D341Med (cell line): Measurements from ENCODE around the gene SPATA2.
"Not testable (repeated sequence)": the region's sequence is repeated elsewhere in the genome, so short reads cannot be mapped to it uniquely, and the experiment has no call there.

Experiments
- DNase-seq: peaks from one replicate; pipeline ENCODE4 v3.0.0; 2012; ENCODE audit warnings: low spot score

SPATA2 gene

DNA sequence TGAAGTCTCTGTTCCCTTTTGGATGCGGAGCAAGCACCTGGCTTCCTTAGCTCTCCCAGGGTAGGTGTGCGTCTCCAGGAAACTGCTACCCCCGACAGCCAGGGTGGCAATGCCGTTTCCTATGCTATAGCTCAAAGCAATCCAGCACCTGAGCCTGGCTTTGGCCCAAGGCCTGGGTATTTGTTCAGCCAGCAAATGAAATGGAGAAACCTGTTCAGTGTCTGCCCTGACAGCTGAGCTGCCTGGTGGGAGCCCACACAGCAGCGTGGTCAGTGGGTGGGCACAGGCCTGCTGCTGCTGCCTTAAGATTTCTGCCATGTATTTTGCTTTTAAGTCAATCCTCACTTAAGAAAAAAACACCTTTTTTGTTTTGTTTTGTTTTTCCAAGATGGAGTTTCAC, 13.7 kb downstream of the SPATA2 start:
- DNase-seq: peak; percentile 9

- DNase-seq: no peak
These were observed 15.6 kb downstream of the SPATA2 start for GRCh38 chr20:49899541-49900383.

GRCh38 chr20:49896204-49896603, 19.1 kb downstream of the SPATA2 start:
- no peak for DNase-seq

- DNase-seq: not testable (repeated sequence)
These were observed 19.7 kb downstream of the SPATA2 start for GRCh38 chr20:49895474-49896093.

GRCh38 chr20:49894073-49894470, 21.3 kb downstream of the SPATA2 start:
- no peak for DNase-seq

DNA sequence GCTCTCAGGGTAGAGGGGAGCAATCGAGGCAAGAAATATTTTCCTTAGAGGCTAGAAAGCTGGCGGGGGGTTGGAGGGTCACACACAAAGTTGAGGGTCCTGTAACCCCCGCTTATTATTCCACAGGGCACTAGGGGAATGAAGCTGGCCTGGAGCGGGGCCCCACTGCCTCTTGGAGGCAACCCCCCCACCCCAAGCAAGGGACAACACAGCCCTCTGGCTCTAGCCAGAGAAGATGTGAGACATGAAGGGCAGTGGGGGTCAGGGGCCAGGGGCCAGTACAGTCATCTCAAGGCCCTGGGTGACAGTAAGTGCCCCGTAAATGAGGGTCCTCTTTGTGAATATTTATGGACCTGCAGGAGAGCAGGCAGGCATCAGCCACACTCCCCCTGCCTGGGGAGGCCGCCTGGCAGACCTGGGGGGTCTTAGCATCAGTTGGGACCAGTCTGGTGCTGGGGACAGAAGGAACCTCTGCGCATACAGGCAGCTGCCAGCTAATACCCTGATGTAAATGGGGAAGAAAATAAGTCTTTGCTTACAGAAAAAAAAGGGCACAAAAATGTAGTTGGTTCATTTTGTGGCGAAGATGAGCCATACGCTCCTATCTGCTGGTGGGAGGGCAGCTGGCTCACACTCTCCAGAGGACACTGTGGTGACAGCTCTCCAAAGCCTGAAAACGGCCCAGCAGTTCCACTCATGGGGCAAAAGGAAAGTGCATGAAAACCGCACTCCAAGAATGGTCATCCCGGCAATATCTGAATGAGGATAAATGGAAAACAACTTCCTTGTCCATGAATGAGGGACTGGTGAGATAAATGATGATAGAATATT, 21.9 kb downstream of the SPATA2 start:
- no peak for DNase-seq

- no peak for DNase-seq
These were observed 22.5 kb downstream of the SPATA2 start for GRCh38 chr20:49892817-49893216.

DNA sequence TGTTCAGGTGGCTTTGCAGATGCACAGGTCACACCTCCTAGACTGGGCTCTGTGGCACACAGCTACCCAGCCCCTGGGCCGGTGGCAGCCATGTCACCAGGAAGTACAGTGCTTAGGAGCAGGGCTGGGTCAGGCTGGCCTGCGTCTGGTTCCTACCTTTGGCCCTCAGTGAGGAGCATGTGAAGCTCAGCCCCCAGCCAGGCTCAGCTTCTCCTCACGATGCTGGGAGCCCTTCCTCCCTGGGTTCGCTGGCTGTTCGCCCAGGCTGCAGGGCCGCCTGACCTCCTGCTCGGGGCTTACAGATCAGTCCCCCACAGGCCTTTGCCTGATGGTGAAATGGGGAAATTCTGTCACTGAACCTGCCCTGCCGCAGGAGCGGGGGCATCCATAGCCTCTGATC, 23.1 kb downstream of the SPATA2 start:
- no peak for DNase-seq

DNA sequence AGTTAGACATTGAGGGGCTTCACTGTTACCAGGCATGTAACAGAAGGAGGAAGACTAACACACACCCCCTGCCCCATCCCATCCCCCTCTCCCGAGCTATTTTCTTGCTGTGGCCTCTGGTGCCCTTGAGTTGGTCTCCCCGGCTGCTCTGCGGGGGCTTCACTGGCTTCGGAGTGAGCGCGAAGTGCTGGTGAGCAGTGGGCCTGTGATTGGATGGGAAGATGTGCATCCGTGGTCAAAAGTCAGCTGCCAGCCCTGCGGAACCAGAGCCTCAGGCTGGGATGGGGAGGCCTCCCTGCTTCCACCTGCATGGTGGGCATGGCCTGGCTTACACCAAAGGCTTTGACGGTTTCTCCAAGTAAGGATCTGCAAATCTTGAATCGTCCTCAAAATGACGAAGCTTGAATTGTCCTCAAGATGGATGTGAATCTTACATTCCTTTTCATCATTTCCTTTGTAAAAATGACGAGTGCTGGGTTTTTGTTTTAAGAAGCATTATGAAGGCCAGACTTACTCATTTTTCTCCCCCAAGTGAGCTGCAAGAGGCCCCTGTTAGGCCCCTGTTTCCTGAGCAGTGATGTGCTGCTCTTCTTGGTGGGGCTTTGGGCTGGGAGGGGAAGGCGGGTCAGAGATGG, 23.7 kb downstream of the SPATA2 start:
- DNase-seq: no peak

GRCh38 chr20:49890471-49891361, 24.6 kb downstream of the SPATA2 start:
- DNase-seq: no peak

- DNase-seq: no peak
These were observed 25.4 kb downstream of the SPATA2 start for GRCh38 chr20:49889935-49890333.

- no peak for DNase-seq
These were observed 26.1 kb downstream of the SPATA2 start for GRCh38 chr20:49889001-49889934.

GRCh38 chr20:49888212-49889000, 26.9 kb downstream of the SPATA2 start:
- DNase-seq: peak; percentile 84

- no peak for DNase-seq
These were observed 27.8 kb downstream of the SPATA2 start for GRCh38 chr20:49887251-49888211.

DNA sequence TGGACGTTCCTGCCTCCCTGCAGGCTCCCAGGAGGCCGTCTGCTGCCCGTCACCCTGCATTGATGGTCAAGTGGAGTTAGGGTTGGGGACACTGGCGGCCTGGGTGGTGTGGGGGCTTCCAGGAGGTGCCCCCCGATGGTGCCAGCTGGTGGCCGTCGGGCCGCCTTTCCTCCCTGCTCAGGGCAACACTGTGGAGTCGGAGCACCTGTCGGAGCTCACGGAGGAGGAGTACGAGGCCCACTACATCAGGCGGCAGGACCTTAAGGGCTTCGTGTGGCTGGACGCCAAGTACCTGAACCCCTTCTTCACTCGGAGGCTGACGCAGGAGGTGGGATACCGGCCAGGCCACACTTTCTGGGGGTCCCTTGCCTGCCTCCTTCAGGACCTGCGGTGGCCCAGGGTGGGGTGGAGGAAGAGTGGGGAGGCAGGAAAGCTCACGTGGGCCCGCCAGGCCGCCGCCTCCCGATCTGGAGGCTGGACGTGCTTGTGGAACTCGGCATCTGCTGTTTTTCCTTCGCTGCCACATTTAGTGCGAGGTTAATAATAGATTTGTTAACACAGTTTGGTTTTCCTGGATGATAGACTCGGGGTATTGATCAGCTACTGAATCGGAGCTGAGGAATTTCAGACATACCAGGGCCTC, 28.6 kb downstream of the SPATA2 start:
- no peak for DNase-seq

DNA sequence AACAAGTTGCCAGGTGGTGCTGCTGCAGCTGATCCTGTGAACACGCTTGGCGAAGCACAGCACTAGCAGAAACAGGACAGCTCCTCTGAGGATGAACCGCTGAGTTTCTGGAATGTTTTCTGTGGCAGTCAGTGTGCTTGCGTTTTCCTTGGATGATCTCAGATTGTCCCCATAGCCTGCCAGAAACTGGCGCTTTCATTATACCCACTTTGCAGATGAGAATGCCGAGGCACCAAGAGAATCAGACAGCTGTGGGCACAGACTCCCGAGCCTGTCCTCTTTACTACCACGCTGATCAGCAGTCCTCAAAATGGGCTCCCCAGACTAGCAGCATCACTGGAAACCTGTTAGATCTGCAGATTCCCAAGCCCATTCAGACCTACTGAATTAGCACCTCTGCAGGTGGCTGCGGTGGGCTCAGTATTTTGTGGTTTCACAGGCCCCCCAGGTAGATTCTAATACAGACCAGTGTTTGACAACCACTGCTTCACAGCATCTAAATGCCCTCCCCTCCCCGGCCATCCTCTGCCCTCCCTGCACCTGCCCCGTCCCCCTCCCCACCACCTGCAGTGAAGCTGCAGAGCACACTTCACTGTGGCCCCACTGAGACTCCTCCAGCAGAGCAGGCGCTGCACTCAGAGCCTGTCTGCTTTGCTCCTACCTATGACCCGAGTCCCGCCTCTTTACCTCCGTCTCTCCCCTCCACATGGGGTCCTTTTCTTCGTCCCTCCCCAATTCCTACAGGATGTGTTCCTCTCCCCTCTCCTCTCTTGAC, 29.6 kb downstream of the SPATA2 start:
- DNase-seq: no peak
